ENCODE results near the gene PIH1D1. TPM values are rescaled to one million over a fixed set of nuclear protein-coding genes. Genes with fewer than 3 reads are reported as not detected.

The PIH1D1 gene
- total RNA-seq, 1 donor from 2014 or later = 135 TPM

- intact Hi-C loops (cut with micrococcal nuclease) = loop anchor here (2.0 kb wide), 1 partner anchor 22 kb away; no protein-coding TSS in a partner anchor
- Mint-ChIP-seq H3K4me1 (peaks cover 38% of the 10 kb centered on the region), H3K9me3 (no peaks in the 10 kb centered on the region), H3K36me3 (ENCODE audit: low read depth) (no peaks in the 10 kb centered on the region), H3K27me3 (peaks cover 83% of the 10 kb centered on the region), H3K4me3 (peak overlapping the region; percentile 62), H3K27ac (peak overlapping the region; percentile 42)
- DNase-seq = peak; percentile 88
Observed at GRCh38 chr19:49421039-49421877, 30.4 kb downstream of the PIH1D1 start.

GRCh38 chr19:49420227-49420626, 31.4 kb downstream of the PIH1D1 start:
- DNase-seq = no peak
- no peaks in the 10 kb centered on the region for H3K36me3 Mint-ChIP-seq (ENCODE audit: low read depth)
- peaks cover 75% of the 10 kb centered on the region for H3K27me3 Mint-ChIP-seq
- H3K4me3 Mint-ChIP-seq = peak overlapping the region; percentile 14
- peaks cover 34% of the 10 kb centered on the region for H3K4me1 Mint-ChIP-seq
- H3K9me3 Mint-ChIP-seq = no peaks in the 10 kb centered on the region
- H3K27ac Mint-ChIP-seq = no peak overlapping the region
- intact Hi-C loops (cut with micrococcal nuclease) = loop anchor here (2.0 kb wide), 1 partner anchor 23 kb away; no protein-coding TSS in a partner anchor

DNA sequence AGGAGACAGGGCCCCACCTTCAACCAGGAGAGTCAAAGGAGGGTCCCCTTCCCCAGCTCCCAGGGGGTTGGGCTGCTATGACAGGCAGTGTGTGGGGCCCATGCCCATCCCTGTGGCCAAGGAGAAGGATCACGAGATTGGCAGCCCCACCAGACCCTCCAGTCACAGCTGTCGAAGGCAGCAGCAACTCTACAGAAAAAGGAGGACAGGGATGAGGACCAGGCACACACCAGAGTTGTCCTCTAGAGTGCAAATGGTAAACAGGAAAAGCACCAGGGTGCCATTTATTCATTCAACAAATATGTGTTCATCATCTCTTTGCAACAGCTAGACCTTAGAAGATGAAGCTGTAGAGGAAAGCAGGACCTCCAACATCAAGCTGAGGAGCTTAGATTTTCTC, 32.4 kb downstream of the PIH1D1 start:
- intact Hi-C loops (cut with micrococcal nuclease) = no loop called here
- H3K4me1 Mint-ChIP-seq = peaks cover 33% of the 10 kb centered on the region

GRCh38 chr19:49418511-49418910, 33.1 kb downstream of the PIH1D1 start:
- no peak for DNase-seq
- intact Hi-C loops (cut with micrococcal nuclease) = no loop called here
- Mint-ChIP-seq H3K27me3 (peaks cover 59% of the 10 kb centered on the region), H3K4me3 (no peak overlapping the region), H3K27ac (no peak overlapping the region), H3K36me3 (ENCODE audit: low read depth) (no peaks in the 10 kb centered on the region), H3K9me3 (no peaks in the 10 kb centered on the region), H3K4me1 (peaks cover 27% of the 10 kb centered on the region)

More for the DNA sequence above, 32.4 kb downstream of the PIH1D1 start:
- no peak for DNase-seq
- Mint-ChIP-seq H3K9me3 (no peaks in the 10 kb centered on the region), H3K27me3 (peaks cover 65% of the 10 kb centered on the region), H3K4me3 (no peak overlapping the region), H3K27ac (no peak overlapping the region), H3K36me3 (ENCODE audit: low read depth) (no peaks in the 10 kb centered on the region)

- Mint-ChIP-seq H3K4me1 (peaks cover 22% of the 10 kb centered on the region), H3K27ac (no peak overlapping the region), H3K4me3 (no peak overlapping the region), H3K9me3 (no peaks in the 10 kb centered on the region), H3K36me3 (ENCODE audit: low read depth) (no peaks in the 10 kb centered on the region), H3K27me3 (peaks cover 49% of the 10 kb centered on the region)
- intact Hi-C loops (cut with micrococcal nuclease) = no loop called here
- DNase-seq = no peak
Observed at GRCh38 chr19:49417088-49417487, 34.5 kb downstream of the PIH1D1 start.

- H3K9me3 Mint-ChIP-seq = no peaks in the 10 kb centered on the region
- no peaks in the 10 kb centered on the region for H3K36me3 Mint-ChIP-seq (ENCODE audit: low read depth)
- DNase-seq = no peak
- intact Hi-C loops (cut with micrococcal nuclease) = no loop called here
- no peak overlapping the region for H3K27ac Mint-ChIP-seq
- no peak overlapping the region for H3K4me3 Mint-ChIP-seq
- peaks cover 37% of the 10 kb centered on the region for H3K27me3 Mint-ChIP-seq
- peaks cover 20% of the 10 kb centered on the region for H3K4me1 Mint-ChIP-seq
Observed at GRCh38 chr19:49415810-49416200, 35.8 kb downstream of the PIH1D1 start.

GRCh38 chr19:49415102-49415809, 36.4 kb downstream of the PIH1D1 start:
- DNase-seq = no peak
- H3K4me3 Mint-ChIP-seq = no peak overlapping the region
- no peaks in the 10 kb centered on the region for H3K36me3 Mint-ChIP-seq (ENCODE audit: low read depth)
- intact Hi-C loops (cut with micrococcal nuclease) = no loop called here
- no peaks in the 10 kb centered on the region for H3K9me3 Mint-ChIP-seq
- H3K4me1 Mint-ChIP-seq = peaks cover 17% of the 10 kb centered on the region
- no peak overlapping the region for H3K27ac Mint-ChIP-seq
- H3K27me3 Mint-ChIP-seq = peaks cover 31% of the 10 kb centered on the region

GRCh38 chr19:49414256-49414655, 37.4 kb downstream of the PIH1D1 start:
- Mint-ChIP-seq H3K9me3 (no peaks in the 10 kb centered on the region), H3K4me1 (peaks cover 24% of the 10 kb centered on the region), H3K27ac (no peak overlapping the region), H3K27me3 (peaks cover 22% of the 10 kb centered on the region), H3K4me3 (no peak overlapping the region), H3K36me3 (ENCODE audit: low read depth) (no peaks in the 10 kb centered on the region)
- no peak for DNase-seq
- intact Hi-C loops (cut with micrococcal nuclease) = no loop called here

- H3K9me3 Mint-ChIP-seq = no peaks in the 10 kb centered on the region
- H3K27ac Mint-ChIP-seq = no peak overlapping the region
- no peaks in the 10 kb centered on the region for H3K36me3 Mint-ChIP-seq (ENCODE audit: low read depth)
- no peak overlapping the region for H3K4me3 Mint-ChIP-seq
- intact Hi-C loops (cut with micrococcal nuclease) = no loop called here
- peaks cover 15% of the 10 kb centered on the region for H3K27me3 Mint-ChIP-seq
- peaks cover 33% of the 10 kb centered on the region for H3K4me1 Mint-ChIP-seq
- no peak for DNase-seq
Observed at GRCh38 chr19:49413348-49413747, 38.3 kb downstream of the PIH1D1 start.

DNA sequence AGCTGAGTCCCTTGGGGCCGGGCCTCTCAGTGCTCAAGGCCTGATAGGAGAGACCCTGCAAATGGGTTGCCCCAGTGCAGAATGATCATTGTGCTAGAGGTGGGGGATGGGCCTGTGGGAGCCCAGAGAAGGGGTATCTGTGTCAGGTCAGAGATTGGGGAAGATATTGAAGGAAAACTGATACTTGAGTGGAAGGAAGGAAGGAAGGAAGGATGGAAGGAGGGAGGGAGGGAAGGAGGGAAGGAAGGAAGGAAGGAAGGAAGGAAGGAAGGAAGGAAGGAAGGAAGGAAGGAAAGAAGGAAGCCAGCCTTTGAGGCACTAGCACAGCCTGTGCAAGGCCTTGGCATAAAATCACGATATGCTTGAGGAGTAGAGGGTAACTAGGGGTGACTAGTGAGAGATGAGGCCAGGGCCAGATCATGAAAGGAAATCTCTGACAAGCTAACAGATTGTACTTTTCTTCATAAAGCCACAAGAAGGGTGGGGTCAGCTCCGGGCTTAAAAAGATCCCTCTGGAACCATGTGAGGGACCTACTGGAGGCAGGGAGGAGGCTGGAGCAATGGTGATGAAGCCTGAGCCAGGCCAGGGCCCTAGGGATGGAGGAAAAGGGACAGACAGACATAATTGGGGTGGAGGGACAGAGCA, 39.8 kb downstream of the PIH1D1 start:
- intact Hi-C loops (cut with micrococcal nuclease) = no loop called here
- Mint-ChIP-seq H3K27me3 (peaks cover 6% of the 10 kb centered on the region), H3K27ac (peak overlapping the region; percentile 27), H3K9me3 (no peaks in the 10 kb centered on the region), H3K4me3 (no peak overlapping the region), H3K36me3 (ENCODE audit: low read depth) (no peaks in the 10 kb centered on the region), H3K4me1 (peaks cover 48% of the 10 kb centered on the region)
- DNase-seq = no peak

DNA sequence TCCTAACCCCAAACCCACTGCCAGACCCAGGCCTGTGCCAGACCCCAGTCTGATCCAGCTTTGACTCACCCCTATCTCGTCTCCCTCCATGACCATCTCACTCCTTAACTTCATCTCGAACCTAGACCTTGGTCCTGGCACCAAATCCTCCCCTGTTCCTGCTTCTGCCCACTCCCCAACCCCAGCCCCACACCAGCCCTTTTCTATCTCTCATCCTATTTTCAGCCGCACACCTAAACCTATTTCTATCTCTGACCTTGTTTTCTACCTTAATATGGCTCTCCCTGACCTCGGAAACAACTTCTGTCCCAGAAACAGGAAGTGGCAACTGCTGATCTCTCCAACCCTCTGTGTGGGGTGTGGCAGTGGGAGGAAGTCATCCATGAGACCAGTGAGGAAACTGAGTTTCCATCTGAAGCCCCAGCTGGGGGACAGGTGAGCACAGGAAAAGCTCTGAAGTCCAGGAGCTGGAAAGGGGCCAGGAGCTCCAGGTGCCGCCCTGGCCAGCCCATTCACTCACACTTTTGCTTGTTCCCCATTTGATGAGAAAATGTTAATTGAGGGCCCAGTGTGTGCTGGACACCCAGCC, 42.1 kb downstream of the PIH1D1 start:
- peak overlapping the region; percentile 54 for H3K4me3 Mint-ChIP-seq
- no peaks in the 10 kb centered on the region for H3K36me3 Mint-ChIP-seq (ENCODE audit: low read depth)
- intact Hi-C loops (cut with micrococcal nuclease) = loop anchor here (2.0 kb wide), 1 partner anchor 13 kb away; the partner anchor contains the start of gene PTH2
- DNase-seq = peak; percentile 83
- no peaks in the 10 kb centered on the region for H3K9me3 Mint-ChIP-seq
- H3K27me3 Mint-ChIP-seq = no peaks in the 10 kb centered on the region
- peaks cover 47% of the 10 kb centered on the region for H3K4me1 Mint-ChIP-seq
- H3K27ac Mint-ChIP-seq = peak overlapping the region; percentile 85

DNA sequence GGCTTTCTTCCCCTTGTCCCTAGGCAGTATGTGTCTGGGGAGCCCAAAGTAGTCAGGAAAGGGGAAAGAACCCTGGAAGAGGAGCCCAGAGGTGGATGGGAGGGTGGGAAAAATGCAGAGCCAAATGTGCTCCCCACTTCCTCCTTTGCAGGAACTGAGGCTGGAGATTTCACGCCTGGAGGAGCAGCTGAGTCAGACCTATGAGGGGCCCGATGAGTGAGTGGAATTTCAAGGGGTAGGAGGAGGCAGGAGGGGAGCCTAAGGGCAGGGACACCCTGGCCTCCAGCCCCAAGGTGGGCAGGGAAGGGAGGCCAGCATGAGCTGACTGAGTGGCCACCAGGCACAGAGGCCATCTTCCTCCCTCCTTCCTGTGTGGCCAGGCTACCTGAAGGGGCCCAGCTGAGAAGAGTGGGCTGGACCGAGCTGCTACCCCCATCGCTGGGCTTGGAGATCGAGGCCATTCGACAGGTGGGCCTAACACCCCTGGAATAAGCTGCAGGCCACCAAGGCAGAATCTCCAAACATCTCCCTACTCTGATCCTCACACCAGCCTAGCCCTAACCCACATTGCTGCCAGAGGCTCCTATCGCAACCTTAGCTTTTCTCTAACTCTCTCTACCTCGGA, 42.7 kb downstream of the PIH1D1 start:
- Mint-ChIP-seq H3K4me1 (peaks cover 47% of the 10 kb centered on the region), H3K27me3 (no peaks in the 10 kb centered on the region), H3K27ac (peak overlapping the region; percentile 85), H3K9me3 (no peaks in the 10 kb centered on the region), H3K4me3 (peak overlapping the region; percentile 54), H3K36me3 (ENCODE audit: low read depth) (no peaks in the 10 kb centered on the region)
- intact Hi-C loops (cut with micrococcal nuclease) = loop anchor here (2.0 kb wide), 1 partner anchor 14 kb away; the partner anchor contains the start of gene PTH2
- no peak for DNase-seq

- Mint-ChIP-seq H3K9me3 (no peaks in the 10 kb centered on the region), H3K27ac (no peak overlapping the region), H3K4me3 (no peak overlapping the region), H3K4me1 (peaks cover 47% of the 10 kb centered on the region), H3K36me3 (ENCODE audit: low read depth) (no peaks in the 10 kb centered on the region), H3K27me3 (no peaks in the 10 kb centered on the region)
- intact Hi-C loops (cut with micrococcal nuclease) = loop anchor here (2.0 kb wide), 1 partner anchor 15 kb away; the partner anchor contains the start of gene PTH2
- no peak for DNase-seq
Observed at GRCh38 chr19:49407482-49408015, 44.1 kb downstream of the PIH1D1 start.

All from activated CD4-positive, alpha-beta T cell treated with anti-CD3 and anti-CD28 coated beads, Interleukin-2, amount 10 ng/mL, durations not matched to agents 24 days and 14 days (primary cell).